GM12892 (cell line): ENCODE results near the gene FAM89B.

Experiments
- POLR2A ChIP-seq: IDR thresholded peaks from 2 replicates; pipeline ENCODE4 v1.6.1; 2011; ENCODE audit warnings: low read depth, low read length, control low read depth
- POLR2AphosphoS5 ChIP-seq: IDR thresholded peaks from 2 replicates; pipeline ENCODE4 v1.6.1; 2011; ENCODE audit warnings: low read depth, low read length, control low read depth

DNA sequence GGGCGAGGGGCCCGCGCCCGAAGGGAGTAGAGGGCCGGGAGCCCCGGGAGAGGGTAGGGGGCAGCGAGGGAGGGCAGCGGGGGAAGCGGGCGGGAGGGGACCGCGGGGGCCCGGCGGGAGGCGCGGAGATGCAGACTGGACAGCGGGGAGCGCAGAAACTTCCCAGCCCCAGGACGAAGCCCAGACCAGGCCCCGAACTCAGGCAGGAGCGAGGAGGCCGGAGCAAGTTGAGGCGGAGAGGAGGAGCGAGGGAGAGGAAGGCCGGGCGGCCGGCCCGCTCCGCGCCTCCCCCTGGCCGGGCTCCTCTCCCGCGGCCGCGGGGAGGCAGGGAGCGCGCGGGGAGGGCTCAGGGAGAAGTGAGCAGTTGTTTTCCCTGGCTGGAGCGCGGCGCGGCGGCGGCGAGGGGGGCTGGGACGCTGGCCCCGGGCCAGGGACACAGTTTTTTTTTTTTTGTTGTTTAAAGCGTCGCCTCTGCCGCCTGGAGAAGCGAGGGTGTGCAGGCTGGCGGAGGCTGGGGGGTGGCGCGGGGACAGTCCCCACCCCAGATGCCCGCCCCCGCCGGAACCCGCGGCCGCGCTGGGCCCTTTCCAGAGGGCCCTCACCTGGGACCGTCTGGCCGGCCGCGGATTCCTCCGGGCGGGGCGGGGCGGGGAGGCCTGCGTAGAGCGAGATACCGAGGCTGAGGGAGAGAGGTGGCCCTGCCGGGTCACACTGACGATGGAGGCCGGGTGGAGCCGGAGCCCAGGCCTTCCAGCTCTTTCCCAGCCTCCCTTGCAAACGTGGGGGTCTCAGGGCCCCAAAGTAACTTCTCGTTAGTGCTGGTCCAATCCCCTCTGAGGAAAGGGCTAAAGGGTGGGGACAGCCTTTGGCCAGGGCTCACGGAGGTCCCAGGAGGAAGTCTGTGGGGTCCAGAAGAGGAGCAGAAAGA lies 14.1 kb upstream of the FAM89B start, which contains the start of gene LTBP3:
- TF ChIP-seq POLR2AphosphoS5 (no peak), POLR2A (no peak)
